Measurements from ENCODE around the gene TMEM94.
"Not testable (repeated sequence)": the region's sequence is repeated elsewhere in the genome, so short reads cannot be mapped to it uniquely, and the experiment has no call there.

The TMEM94 gene

DNA sequence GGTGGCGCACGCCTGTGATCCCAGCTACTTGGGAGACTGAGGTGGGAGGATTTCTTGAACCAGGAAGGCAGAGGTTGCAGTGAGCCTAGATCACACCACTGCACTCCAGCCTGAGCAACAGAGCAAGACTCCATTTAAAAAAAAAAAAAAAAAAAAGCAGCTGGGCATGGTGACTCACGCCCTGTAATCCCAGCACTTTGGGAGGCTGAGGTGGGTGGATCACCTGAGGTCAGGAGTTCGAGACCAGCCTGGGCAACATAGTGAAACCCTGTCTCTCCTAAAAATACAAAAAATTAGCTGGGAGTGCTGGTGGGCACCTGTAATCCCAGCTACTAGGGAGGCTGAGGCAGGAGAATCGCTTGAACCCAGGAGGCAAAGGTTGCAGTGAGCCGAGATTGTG, 10.5 kb upstream of the TMEM94 start:
- DNase-seq (ENCODE audit: low spot score) = not testable (repeated sequence)

DNA sequence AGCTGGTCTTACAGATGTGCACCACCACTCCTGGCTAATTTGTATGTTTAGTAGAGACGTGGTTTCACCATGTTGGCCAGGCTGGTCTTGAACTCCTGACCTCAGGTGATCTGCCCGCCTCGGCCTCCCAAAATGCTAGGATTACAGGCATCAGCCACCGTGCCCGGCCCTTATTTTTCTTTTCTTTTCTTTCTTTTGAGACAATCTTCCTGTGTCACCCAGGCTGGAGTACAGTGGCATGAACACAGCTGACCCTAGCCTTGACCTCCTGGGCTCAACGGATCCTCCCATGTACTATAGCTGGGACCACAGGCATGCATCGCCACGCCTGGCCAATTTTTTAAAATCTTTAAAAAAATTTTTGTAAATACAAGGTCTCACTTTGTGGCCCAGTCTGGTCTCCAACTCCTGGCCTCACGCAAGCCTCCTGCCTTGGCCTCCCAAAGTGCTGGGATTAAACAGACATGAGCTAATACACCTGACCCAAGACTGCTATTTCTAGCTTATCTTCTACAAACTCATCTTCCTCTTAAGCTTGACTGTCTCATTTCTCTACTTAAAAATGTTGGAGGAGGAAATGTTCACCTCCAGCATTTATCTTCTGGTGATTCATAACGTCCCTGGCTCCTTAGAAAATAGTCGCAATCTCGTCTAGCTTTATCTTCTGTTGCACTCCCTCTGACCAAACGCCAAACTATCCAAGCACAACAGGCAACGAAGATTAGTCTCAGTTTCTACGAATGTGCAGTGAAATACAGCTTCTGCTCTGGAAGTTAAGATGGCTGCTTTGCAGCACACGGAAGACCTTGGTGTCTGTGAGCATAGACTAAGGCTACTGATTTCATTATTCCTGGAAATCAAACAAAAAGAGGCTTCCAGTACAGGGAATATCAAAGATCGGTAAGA, 8.2 kb upstream of the TMEM94 start:
- DNase-seq (ENCODE audit: low spot score) = no peak

- DNase-seq (ENCODE audit: low spot score) = no peak
Observed at GRCh38 chr17:75450270-75450669, 6.2 kb upstream of the TMEM94 start.

DNA sequence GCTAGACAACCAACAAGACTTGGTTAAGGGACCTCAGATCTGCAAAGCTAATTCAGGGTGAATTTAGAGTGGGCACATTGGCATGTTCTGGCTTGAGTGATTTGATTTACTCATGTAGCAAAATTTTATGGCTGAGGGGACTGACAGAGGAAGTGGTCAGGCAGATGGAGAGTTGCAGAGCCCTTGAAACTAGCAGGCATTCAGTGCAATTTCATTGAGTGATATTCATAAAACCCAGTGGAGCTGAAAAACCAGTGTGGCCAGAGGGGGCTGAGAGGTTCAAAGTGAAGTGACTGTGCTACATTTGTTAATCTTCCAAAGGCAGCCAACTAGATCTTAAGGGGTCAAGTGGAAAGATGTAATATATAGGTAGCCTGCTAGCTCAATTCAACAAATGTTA, 2.2 kb upstream of the TMEM94 start:
- no peak for DNase-seq (ENCODE audit: low spot score)

DNA sequence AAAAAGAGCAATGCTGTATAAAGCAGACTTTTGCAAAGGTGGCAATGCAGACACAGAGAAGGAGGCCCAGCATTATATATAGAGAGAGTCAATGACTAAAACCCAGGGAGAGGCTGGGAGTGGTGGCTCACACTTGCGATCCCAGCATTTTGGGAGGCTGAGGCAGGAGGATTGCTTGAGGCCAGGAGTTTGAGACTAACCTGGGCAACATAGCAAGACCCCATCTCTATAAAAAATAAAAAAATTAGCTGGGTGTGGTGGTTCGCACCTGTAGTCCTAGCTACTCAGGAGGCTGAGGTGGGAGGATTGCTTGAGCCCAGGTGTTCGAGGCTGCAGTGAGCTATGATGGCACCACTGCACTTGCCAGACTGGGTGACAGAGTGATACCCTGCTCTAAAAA, 1.8 kb upstream of the TMEM94 start:
- not testable (repeated sequence) for DNase-seq (ENCODE audit: low spot score)

DNA sequence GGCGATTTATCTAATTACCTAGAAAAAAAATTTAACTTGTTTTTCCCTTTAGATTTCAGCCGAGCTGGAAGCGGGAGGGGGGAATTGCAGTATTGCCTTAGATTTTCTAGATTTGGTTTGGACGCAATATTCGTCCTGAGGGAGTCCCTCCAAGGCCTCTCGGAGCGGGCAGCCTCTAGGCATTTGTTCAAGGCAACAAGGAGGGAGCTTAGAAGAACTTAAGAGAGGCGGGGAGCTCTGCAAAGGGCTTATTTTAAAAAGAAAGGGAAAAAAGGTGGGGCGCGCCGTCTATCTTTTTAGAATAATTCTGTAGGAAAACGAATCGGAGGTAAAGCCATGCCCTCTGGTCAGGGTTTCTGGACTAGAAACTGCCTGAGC, 407 bp upstream of the TMEM94 start:
- DNase-seq (ENCODE audit: low spot score) = no peak

GRCh38 chr17:75457047-75457654, 716 bp downstream of the TMEM94 start:
- peak; percentile 81 for DNase-seq (ENCODE audit: low spot score)

GRCh38 chr17:75459246-75459589, 2.8 kb downstream of the TMEM94 start:
- no peak for DNase-seq (ENCODE audit: low spot score)

DNA sequence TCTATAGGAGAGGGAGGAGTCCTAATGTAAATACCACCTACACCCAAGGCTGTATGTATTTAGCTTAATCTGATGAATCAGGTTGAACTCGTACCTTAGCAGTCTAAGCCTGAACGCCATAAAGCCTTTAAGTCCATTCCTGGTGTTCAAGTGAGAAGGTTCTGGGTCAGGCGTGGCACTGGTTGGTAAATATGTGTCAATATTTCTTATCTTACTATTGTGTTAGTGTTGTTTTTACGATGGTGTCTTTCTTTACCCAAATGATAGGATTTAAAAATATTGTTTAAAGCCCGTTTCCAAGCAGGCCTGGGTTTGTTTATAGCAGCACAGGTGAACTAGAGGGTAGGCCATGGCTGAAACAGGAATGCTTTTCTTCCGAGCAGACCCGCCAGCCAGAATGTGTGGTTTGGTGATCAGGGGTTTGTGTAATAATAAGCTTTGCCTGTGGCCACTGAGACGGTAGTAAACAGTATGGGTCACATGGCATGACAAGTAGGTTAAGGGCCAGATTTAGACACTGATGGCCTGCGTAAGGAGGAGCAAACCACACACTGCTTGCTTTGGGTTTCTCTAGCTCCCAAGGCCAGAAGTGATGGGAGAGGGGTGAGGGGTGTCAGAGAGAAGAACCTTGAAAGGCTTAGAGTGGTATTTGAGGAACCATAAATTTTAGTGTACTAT, 3.3 kb downstream of the TMEM94 start:
- DNase-seq (ENCODE audit: low spot score) = no peak

DNA sequence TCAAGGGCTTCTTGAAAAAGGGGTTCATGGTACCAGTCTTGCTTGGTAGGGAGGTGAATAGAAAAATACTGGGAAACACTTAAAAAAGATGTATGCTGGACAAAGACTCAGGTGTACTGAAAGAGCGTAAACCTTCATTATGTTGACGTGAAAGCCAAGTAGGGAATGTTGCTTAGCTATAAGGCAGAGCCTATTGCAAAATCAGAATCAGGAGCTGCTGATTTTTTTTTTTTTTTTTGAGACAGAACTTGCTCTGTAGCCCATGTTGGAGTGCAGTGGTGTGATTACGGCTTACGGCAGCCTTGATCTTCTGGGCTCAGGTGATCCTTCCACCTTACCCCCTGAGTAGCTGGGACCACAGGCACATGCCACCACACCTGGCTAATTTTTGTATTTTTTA, 3.9 kb downstream of the TMEM94 start:
- DNase-seq (ENCODE audit: low spot score) = no peak

- DNase-seq (ENCODE audit: low spot score) = no peak
Observed at GRCh38 chr17:75463603-75464002, 7.2 kb downstream of the TMEM94 start.

DNA sequence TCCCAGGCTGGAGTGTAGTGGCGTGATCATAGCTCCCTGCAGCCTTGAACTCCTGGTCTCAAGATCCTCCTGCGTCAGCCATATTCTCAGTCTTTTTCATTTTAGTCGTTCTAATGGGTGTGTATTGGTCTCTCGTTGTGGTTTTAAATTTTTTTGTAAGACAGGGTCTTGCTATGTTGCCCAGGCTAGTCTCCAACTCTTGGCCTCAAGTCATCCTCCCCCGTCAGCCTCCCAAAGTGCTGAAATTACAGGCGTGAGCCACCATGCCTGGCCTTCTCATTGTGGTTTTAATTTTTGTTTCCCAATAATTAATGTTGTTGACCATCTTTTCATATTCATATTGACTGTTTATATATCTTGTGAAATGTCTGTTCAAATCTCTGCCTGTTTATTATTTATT, 8.6 kb downstream of the TMEM94 start:
- no peak for DNase-seq (ENCODE audit: low spot score)

- DNase-seq (ENCODE audit: low spot score) = no peak
Observed at GRCh38 chr17:75468291-75468754, 11.9 kb downstream of the TMEM94 start.

- no peak for DNase-seq (ENCODE audit: low spot score)
Observed at GRCh38 chr17:75468779-75469373, 12.4 kb downstream of the TMEM94 start.

DNA sequence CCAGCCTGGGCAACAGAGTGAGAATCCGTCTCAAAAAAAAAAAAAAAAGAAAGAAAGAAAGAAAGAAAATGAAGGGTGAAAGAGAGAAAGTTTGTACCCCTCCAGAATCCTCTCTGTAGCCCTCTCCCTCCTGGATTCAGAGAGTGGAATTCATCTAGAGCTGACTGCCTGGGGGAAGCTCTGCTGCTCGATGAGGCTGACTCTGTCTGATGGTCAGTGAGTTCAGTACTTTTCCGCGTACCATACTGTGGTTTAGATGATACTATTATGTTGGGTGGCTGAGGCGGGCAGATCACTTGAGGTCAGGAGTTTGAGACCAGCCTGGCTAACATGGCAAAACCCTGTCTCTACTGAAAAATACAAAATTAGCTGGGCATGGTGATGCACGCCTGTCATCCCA, 14.8 kb downstream of the TMEM94 start:
- no peak for DNase-seq (ENCODE audit: low spot score)

DNA sequence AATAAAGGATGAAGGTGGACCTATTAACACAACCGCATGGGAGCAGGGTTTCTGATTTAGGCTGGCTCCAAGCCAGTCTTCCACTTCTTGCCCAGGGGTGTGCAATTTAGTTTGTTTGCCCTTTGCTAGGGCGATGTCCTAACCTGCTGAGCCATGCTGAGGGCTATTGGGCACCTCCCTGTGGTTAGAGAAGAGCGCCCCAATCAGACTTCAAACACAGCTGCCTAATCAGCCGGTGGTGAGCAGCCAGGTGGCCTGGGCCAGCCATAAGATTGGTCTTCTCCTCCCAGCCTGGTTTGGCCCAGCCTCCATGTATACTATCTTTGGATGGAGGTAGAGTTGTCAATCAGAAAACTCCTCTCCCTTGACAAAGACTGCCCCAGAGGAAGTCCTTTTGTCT, 15.7 kb downstream of the TMEM94 start:
- no peak for DNase-seq (ENCODE audit: low spot score)

DNA sequence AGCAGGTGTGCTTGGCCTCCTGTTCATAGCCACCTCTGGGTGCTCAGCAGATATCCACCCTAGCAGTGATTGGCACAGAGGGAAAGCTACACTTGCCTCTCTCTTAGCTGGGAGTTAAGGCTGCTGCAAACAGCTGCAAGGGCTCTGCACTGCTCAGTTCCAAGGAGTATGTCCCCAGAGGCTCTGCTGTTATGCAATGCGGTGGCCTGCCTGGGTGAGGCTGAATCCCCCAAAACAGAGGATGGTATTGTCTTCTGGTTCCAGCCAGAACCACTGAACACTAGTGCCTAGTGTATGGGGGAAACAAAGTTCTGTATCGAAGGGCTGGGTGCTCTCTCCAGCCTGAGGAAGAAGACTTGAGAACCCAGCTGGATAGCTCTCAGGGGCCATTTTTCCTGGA, 16.8 kb downstream of the TMEM94 start:
- no peak for DNase-seq (ENCODE audit: low spot score)

- DNase-seq (ENCODE audit: low spot score) = no peak
Observed at GRCh38 chr17:75474736-75475135, 18.3 kb downstream of the TMEM94 start.

DNA sequence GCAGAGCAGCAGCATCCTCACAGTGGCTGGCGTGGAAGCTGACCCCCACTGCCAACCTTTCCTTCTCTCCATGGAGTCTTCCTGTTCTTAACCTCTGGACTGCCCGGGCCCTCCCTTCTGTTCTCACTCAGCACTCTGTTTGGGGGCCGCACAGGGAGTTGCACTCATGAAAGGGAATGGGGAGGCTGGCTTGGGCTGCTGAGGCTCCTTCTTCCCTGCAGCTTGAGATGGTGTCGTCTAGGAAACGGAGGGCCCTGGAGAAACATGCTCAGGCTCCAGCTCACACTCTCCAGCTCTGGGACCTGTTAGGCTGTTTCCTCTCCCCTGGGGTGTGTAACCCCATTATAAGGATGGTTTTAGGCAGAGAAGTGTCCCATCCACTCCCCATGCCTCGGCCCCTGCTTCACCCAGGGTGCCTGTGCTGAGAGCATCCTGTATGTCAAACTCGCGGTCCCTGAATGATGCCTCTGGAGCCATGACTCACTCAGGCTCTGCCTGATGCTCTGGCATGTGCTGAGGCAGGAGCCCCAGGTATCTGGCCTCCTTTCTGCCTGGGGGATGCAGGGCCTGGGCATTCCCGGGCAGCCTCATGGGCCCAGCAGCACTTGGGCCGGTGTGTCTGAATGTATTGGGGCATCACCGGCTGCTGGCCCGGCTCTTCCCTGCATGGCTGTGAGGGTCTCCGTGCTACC, 18.9 kb downstream of the TMEM94 start:
- DNase-seq (ENCODE audit: low spot score) = no peak

GRCh38 chr17:75475851-75476250, 19.4 kb downstream of the TMEM94 start:
- DNase-seq (ENCODE audit: low spot score) = no peak

GRCh38 chr17:75476271-75476671, 19.8 kb downstream of the TMEM94 start:
- DNase-seq (ENCODE audit: low spot score) = no peak
